HG03342 (cell line): ENCODE data around the gene PIGQ.

Experiments used
- ATAC-seq: cut with Tn5 transposase; IDR thresholded peaks from one replicate; pipeline ENCODE4 v1.9.1; 2021; ENCODE audit warnings: mild to moderate bottlenecking, moderate library complexity; ENCODE audit not compliant: unreplicated experiment

PIGQ gene

GRCh38 chr16:569445-570254 lies at the start of gene PIGQ:
PIGQ (plus strand) TSS chr16:569968; CDS start chr16:574075, 4,107 bp downstream.
- peak; percentile 55 for ATAC-seq

DNA sequence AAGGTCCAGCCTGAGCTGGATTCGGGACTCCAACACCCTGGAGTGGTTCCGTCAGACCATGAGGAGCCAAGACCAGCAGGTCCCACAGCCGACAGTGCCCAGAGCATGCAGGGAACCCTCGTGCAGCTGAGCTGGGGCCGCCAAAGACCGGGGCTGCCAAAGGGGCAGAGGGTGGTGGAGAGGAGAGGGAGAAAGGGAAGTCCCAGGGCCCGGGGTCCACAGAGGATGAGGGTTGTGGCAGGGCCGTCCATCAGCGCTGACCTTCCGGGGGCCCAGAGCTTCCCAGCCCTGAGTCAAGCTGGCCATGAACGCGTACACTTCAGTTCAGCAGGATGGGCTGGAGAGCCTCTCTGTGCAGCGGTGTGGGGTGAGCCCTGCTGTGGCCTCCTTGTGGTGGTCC lies 48.9 kb upstream of the PIGQ start:
- no peak for ATAC-seq

DNA sequence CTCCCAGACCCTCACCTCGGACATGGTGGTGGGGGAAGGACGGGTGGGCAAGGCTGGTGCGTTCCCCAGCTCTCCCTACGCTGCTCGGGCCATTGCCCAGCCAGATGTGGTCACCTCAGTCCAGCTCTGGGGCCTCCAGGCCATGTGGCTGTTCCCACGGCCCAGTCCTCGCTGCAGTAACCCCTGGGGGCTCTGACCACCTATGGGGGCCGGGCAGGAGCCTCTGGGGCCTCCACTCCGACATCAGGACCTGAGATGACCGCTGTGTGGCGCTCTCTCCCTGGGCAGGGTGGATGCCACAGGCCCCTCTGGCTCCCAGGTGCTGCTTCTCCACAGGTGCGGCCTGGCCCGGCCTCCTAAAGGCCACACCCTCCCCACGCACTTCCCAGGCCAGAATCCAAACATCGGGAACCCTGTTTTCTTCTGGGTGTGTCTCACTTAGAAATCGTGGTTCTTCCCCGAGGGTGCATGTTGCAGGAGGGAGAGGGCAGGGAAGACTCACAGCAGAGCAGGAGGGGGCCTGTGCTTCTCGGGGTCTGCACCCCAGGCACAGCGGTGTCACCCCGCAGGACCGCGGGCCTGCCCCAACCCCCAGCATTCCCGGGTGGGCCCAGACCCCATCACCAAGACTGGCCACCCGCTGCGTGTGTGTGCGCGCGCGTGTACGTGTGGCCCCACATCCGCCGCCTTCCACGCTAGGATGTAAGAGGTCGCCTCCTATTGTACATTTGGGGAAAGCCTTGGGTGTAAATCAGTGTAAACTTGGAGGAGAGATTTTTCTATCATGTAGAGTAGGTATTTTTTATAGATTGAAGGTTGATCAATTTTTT lies 48.2 kb upstream of the PIGQ start:
- ATAC-seq, result no peak

GRCh38 chr16:522320-523096 lies 47.3 kb upstream of the PIGQ start:
- ATAC-seq, result no peak

DNA sequence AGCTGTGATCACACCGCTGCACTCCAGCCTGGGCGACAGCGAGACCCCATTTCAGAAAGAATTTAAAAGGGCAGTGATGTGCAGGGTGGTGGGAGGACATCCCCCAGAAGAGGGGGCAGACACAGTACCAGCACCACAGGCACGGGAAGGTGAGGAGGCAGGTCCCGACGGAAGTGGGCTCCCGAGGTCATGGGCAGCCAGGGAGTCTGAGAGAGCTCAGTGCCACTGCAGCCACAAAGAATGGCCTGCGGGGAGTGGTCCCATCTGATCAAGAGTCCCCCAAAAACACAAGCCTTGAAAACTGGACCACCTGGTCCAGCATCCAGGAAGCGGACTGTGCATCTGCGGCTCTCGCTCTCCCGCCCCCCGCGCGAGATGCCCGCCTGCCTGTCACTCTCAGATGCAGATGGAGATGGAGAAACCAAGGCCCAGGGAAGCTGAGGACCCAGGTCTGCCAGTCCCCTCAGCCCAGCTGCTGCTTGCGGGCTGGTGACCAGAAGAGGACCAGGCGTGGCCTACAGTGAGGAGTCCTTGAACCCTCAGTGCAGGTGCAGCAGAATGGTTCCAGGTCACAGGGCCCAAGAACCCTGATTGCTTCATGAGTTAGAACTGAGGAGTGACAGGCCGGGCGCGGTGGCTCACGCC lies 46.5 kb upstream of the PIGQ start:
- ATAC-seq, result no peak

- no peak for ATAC-seq
These were observed 45.3 kb upstream of the PIGQ start for GRCh38 chr16:524274-525040.

DNA sequence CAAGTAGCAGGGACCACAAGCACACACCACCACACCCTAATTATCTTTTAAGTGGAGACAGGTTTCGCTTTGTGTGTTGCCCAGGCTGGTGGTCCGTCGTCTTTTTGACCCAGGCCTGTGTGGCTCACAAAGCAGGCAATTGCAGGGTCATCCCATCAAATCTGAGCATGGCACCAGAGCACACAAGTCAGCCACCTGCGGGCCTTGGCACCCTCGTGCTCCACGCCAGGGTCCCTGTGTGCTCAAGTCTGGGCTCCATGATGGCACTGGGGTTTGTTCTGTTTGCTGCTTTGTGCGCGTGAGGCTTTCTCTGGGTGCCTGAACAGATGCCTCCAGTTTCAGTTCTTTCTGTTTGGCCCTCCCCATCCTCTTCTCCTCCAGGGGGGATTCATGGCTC lies 44.6 kb upstream of the PIGQ start:
- ATAC-seq, result no peak

DNA sequence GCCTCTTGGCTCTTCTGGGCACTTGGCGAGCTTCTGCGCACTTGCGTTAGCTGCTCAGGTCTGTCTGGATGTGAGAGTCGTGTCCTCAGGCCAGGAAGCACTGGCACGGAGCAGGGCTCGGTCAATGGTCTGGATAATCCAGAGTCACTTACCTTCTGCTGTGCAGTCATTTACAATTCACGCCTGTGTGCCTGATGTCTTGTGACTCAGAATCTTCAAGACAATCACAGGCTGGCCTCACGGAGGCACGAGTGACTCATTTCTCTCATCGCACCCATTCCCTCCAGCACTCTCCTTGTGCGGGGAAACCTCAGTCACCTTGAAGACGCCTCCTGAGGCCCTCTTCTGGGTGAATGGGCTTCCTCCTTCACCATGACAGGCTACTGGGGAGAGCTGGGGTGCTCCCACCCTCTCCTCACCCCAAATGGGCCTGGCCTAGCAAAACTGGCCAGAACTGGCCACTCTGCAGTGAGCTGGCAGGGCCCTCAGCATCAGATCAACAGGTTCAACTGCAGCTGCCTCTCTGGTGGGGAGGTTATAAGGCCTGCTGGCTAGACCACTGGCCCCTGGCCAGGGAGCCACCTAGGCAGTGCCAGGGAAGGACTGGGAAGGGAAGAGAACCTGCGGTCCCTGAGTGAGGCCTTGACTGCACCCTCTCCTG lies 44.1 kb upstream of the PIGQ start:
- ATAC-seq, result no peak

DNA sequence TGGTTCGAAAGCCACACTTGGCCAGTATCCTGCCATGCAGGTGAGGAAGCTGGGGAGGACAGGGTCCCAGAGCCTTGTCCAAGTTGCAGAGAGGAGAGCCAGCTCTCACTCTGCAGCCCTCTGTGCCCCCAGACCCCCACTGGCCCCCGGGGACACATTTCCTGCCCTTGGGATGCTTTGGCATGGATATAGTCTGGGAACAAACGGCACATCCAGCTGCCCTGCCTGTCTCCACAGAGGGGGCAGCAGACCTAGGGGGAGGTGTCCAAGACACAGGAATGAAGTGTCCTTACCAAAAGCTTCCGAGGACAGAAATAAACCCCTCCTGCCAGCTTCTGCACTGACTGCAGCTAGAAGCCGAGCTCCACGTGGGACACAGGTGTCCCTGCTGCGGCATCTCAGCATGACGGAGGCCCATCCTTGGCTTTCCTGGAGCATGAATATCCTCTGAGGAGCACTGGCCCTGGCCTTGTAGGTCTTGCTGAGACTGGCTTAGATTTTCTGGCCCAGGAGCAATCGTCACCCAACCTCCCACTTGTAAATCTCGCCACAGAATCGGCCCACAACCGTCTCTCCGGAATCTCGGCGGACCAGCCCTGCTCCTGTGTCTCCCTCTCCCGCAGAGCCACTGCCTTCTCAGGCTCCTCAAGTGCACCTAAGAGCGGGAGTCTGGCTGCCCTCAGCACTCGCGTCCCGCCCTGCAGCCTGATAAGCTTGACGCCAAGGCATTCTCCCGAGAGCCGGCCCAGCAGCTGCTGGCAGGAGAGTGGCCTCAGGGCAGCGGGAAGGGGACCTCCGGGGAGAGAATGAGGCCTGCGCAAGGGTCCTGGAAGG lies 43.4 kb upstream of the PIGQ start:
- no peak for ATAC-seq

- peak; percentile 59 for ATAC-seq
These were observed 42.5 kb upstream of the PIGQ start, which contains the start of gene CAPN15 for GRCh38 chr16:527015-527903. CAPN15 (plus strand) TSS chr16:527712; CDS start chr16:546839, 19,127 bp downstream.

- peak; percentile 5 for ATAC-seq
These were observed 41.4 kb upstream of the PIGQ start for GRCh38 chr16:528111-529011.

- no peak for ATAC-seq
These were observed 40.7 kb upstream of the PIGQ start for GRCh38 chr16:529012-529575.

GRCh38 chr16:530111-530817 lies 39.5 kb upstream of the PIGQ start:
- ATAC-seq, result no peak

GRCh38 chr16:531494-532125 lies 38.2 kb upstream of the PIGQ start:
- ATAC-seq, result no peak
